Measurements from ENCODE around the gene TMIGD1. TPM values are rescaled to one million over a fixed set of nuclear protein-coding genes. Genes with fewer than 3 reads are reported as not detected.
A peak's percentile ranks its signal among the peaks of the same experiment; 100 is the strongest.

Gene TMIGD1
- total RNA-seq = not detected in 2 replicates

- no peak within 1 kb of the TSS for H3K4me3 Mint-ChIP-seq (ENCODE audit: low read depth)
These were observed at the start of gene TMIGD1 for GRCh38 chr17:30333503-30334360. TMIGD1 (minus strand) TSS chr17:30334057; CDS start chr17:30332133, 1,924 bp downstream.

GRCh38 chr17:30382345-30382744 lies 48.5 kb upstream of the TMIGD1 start:
- intact Hi-C loops (cut with micrococcal nuclease) = no loop called here
- no peak overlapping the region for H3K4me3 Mint-ChIP-seq (ENCODE audit: low read depth)
- H3K4me1 Mint-ChIP-seq (ENCODE audit: low read depth) = peaks cover 41% of the 10 kb centered on the region
- no peaks in the 10 kb centered on the region for H3K27me3 Mint-ChIP-seq (ENCODE audit: low read depth)
- H3K36me3 Mint-ChIP-seq (ENCODE audit: low read depth) = peaks cover 34% of the 10 kb centered on the region
- no peak for DNase-seq (ENCODE audit: low spot score)
- no peak overlapping the region for H3K27ac Mint-ChIP-seq
- H3K9me3 Mint-ChIP-seq = no peaks in the 10 kb centered on the region

More at GRCh38 chr17:30333503-30334360, at the start of gene TMIGD1:
- H3K27ac Mint-ChIP-seq = peak within 1 kb of the TSS; percentile 84
- intact Hi-C loops (cut with micrococcal nuclease) = loop anchor here (2.0 to 10.0 kb wide), 3 partner anchors 45 to 217 kb away; partner anchors contain the start of genes CPD and NSRP1
- H3K27me3 Mint-ChIP-seq (ENCODE audit: low read depth) = peaks cover 4% of the 10 kb centered on the region
- H3K36me3 Mint-ChIP-seq (ENCODE audit: low read depth) = no peaks in the 10 kb centered on the region
- H3K4me1 Mint-ChIP-seq (ENCODE audit: low read depth) = peaks cover 42% of the 10 kb centered on the region
- no peak for DNase-seq (ENCODE audit: low spot score)
- H3K9me3 Mint-ChIP-seq = no peaks in the 10 kb centered on the region

GRCh38 chr17:30381340-30381659 lies 47.4 kb upstream of the TMIGD1 start:
- Mint-ChIP-seq H3K4me1 (ENCODE audit: low read depth) (peaks cover 51% of the 10 kb centered on the region), H3K27ac (no peak overlapping the region), H3K4me3 (ENCODE audit: low read depth) (peak overlapping the region; percentile 58), H3K9me3 (no peaks in the 10 kb centered on the region), H3K36me3 (ENCODE audit: low read depth) (peaks cover 28% of the 10 kb centered on the region), H3K27me3 (ENCODE audit: low read depth) (no peaks in the 10 kb centered on the region)
- intact Hi-C loops (cut with micrococcal nuclease) = loop anchor here (2.0 kb wide), 1 partner anchor 32 kb away; no protein-coding TSS in a partner anchor
- DNase-seq (ENCODE audit: low spot score) = no peak

- intact Hi-C loops (cut with micrococcal nuclease) = loop anchor here (2.0 kb wide), 1 partner anchor 32 kb away; no protein-coding TSS in a partner anchor
- H3K9me3 Mint-ChIP-seq = no peaks in the 10 kb centered on the region
- no peak for DNase-seq (ENCODE audit: low spot score)
- H3K36me3 Mint-ChIP-seq (ENCODE audit: low read depth) = peaks cover 23% of the 10 kb centered on the region
- H3K27me3 Mint-ChIP-seq (ENCODE audit: low read depth) = no peaks in the 10 kb centered on the region
- peaks cover 52% of the 10 kb centered on the region for H3K4me1 Mint-ChIP-seq (ENCODE audit: low read depth)
- H3K27ac Mint-ChIP-seq = no peak overlapping the region
- H3K4me3 Mint-ChIP-seq (ENCODE audit: low read depth) = peak overlapping the region; percentile 85
These were observed 46.9 kb upstream of the TMIGD1 start for GRCh38 chr17:30380643-30381339.

GRCh38 chr17:30379903-30380381 lies 46.1 kb upstream of the TMIGD1 start:
- intact Hi-C loops (cut with micrococcal nuclease) = loop anchor here (2.0 to 5.0 kb wide), 3 partner anchors 33 to 97 kb away; partner anchors contain the start of gene GOSR1
- Mint-ChIP-seq H3K4me1 (ENCODE audit: low read depth) (peaks cover 52% of the 10 kb centered on the region), H3K9me3 (no peaks in the 10 kb centered on the region), H3K27ac (peak overlapping the region; percentile 82), H3K36me3 (ENCODE audit: low read depth) (peaks cover 18% of the 10 kb centered on the region), H3K27me3 (ENCODE audit: low read depth) (peaks cover 2% of the 10 kb centered on the region), H3K4me3 (ENCODE audit: low read depth) (peak overlapping the region; percentile 85)
- no peak for DNase-seq (ENCODE audit: low spot score)

- peaks cover 15% of the 10 kb centered on the region for H3K36me3 Mint-ChIP-seq (ENCODE audit: low read depth)
- H3K9me3 Mint-ChIP-seq = no peaks in the 10 kb centered on the region
- intact Hi-C loops (cut with micrococcal nuclease) = loop anchor here (2.0 to 5.0 kb wide), 2 partner anchors 47 to 98 kb away; partner anchors contain the start of gene GOSR1
- peak overlapping the region; percentile 85 for H3K4me3 Mint-ChIP-seq (ENCODE audit: low read depth)
- H3K27me3 Mint-ChIP-seq (ENCODE audit: low read depth) = peaks cover 2% of the 10 kb centered on the region
- no peak for DNase-seq (ENCODE audit: low spot score)
- peaks cover 52% of the 10 kb centered on the region for H3K4me1 Mint-ChIP-seq (ENCODE audit: low read depth)
- H3K27ac Mint-ChIP-seq = peak overlapping the region; percentile 82
These were observed 45.5 kb upstream of the TMIGD1 start for GRCh38 chr17:30379303-30379902.

GRCh38 chr17:30378825-30379302 lies 45.0 kb upstream of the TMIGD1 start, which contains the start of gene CPD:
CPD (plus strand) TSS chr17:30378927; CDS start chr17:30378981, 54 bp downstream.
- Mint-ChIP-seq H3K27ac (peak within 1 kb of the TSS; percentile 82), H3K36me3 (ENCODE audit: low read depth) (peaks cover 15% of the 10 kb centered on the region), H3K4me1 (ENCODE audit: low read depth) (peaks cover 52% of the 10 kb centered on the region), H3K4me3 (ENCODE audit: low read depth) (peak within 1 kb of the TSS; percentile 85), H3K27me3 (ENCODE audit: low read depth) (peaks cover 3% of the 10 kb centered on the region), H3K9me3 (no peaks in the 10 kb centered on the region)
- intact Hi-C loops (cut with micrococcal nuclease) = loop anchor here (1.0 to 5.0 kb wide), 3 partner anchors 15 to 98 kb away; partner anchors contain the start of gene GOSR1
- peak; percentile 95 for DNase-seq (ENCODE audit: low spot score)

- Mint-ChIP-seq H3K27me3 (ENCODE audit: low read depth) (peaks cover 4% of the 10 kb centered on the region), H3K4me3 (ENCODE audit: low read depth) (peak overlapping the region; percentile 80), H3K9me3 (no peaks in the 10 kb centered on the region), H3K27ac (peak overlapping the region; percentile 70), H3K4me1 (ENCODE audit: low read depth) (peaks cover 50% of the 10 kb centered on the region), H3K36me3 (ENCODE audit: low read depth) (peaks cover 15% of the 10 kb centered on the region)
- intact Hi-C loops (cut with micrococcal nuclease) = loop anchor here (1.0 to 5.0 kb wide), 3 partner anchors 14 to 99 kb away; partner anchors contain the start of gene GOSR1
- peak; percentile 49 for DNase-seq (ENCODE audit: low spot score)
These were observed 44.5 kb upstream of the TMIGD1 start for GRCh38 chr17:30378241-30378824.

- Mint-ChIP-seq H3K36me3 (ENCODE audit: low read depth) (peaks cover 12% of the 10 kb centered on the region), H3K4me3 (ENCODE audit: low read depth) (peak overlapping the region; percentile 80), H3K27ac (peak overlapping the region; percentile 70), H3K9me3 (no peaks in the 10 kb centered on the region), H3K4me1 (ENCODE audit: low read depth) (peaks cover 51% of the 10 kb centered on the region), H3K27me3 (ENCODE audit: low read depth) (peaks cover 4% of the 10 kb centered on the region)
- no peak for DNase-seq (ENCODE audit: low spot score)
- intact Hi-C loops (cut with micrococcal nuclease) = loop anchor here (1.0 to 5.0 kb wide), 3 partner anchors 13 to 100 kb away; partner anchors contain the start of gene GOSR1
These were observed 43.9 kb upstream of the TMIGD1 start for GRCh38 chr17:30377574-30378240.

- Mint-ChIP-seq H3K4me1 (ENCODE audit: low read depth) (peaks cover 55% of the 10 kb centered on the region), H3K9me3 (no peaks in the 10 kb centered on the region), H3K27ac (no peak overlapping the region), H3K27me3 (ENCODE audit: low read depth) (peaks cover 4% of the 10 kb centered on the region), H3K36me3 (ENCODE audit: low read depth) (peaks cover 12% of the 10 kb centered on the region), H3K4me3 (ENCODE audit: low read depth) (no peak overlapping the region)
- intact Hi-C loops (cut with micrococcal nuclease) = loop anchor here (5.0 kb wide), 1 partner anchor 100 kb away; the partner anchor contains the start of gene GOSR1
- no peak for DNase-seq (ENCODE audit: low spot score)
These were observed 43.0 kb upstream of the TMIGD1 start for GRCh38 chr17:30376621-30377452.

- peaks cover 4% of the 10 kb centered on the region for H3K27me3 Mint-ChIP-seq (ENCODE audit: low read depth)
- H3K9me3 Mint-ChIP-seq = no peaks in the 10 kb centered on the region
- H3K36me3 Mint-ChIP-seq (ENCODE audit: low read depth) = peaks cover 6% of the 10 kb centered on the region
- no peak overlapping the region for H3K4me3 Mint-ChIP-seq (ENCODE audit: low read depth)
- peaks cover 48% of the 10 kb centered on the region for H3K4me1 Mint-ChIP-seq (ENCODE audit: low read depth)
- intact Hi-C loops (cut with micrococcal nuclease) = loop anchor here (5.0 kb wide), 1 partner anchor 102 kb away; the partner anchor contains the start of gene GOSR1
- no peak overlapping the region for H3K27ac Mint-ChIP-seq
- DNase-seq (ENCODE audit: low spot score) = no peak
These were observed 41.8 kb upstream of the TMIGD1 start for GRCh38 chr17:30375661-30376060.
